K562 (cell line): ENCODE results near the gene MLANA. TPM values are rescaled to one million over a fixed set of nuclear protein-coding genes. Genes with fewer than 3 reads are reported as not detected.

Source experiments
- TCFL5 ChIP-seq: fragments of 250-450 bp; sonication (Bioruptor Pico); conservative IDR thresholded peaks from 2 replicates; pipeline ENCODE4 v1.6.1; 2021; ENCODE audit warnings: mild to moderate bottlenecking, moderate library complexity, matching md5 sums
- ZNF318 ChIP-seq, 2 experiments: fragments of 450-650 bp; IDR thresholded peaks; 2 replicates each; pipeline ENCODE4 v1.6.1; 2016; ENCODE audit warnings: mild to moderate bottlenecking in 2 of 2, borderline replicate concordance in 1 of 2, low read depth in 1 of 2, moderate library complexity in 1 of 2
- ZNF778 ChIP-seq: fragments of 450-650 bp; formaldehyde crosslinking; IDR thresholded peaks from 2 replicates; pipeline ENCODE4 v1.4.0; 2020; ENCODE audit warnings: mild to moderate bottlenecking, moderate library complexity
- polyA plus RNA-seq, 8 experiments: library from polyadenylated mRNA; depleted of rRNA in 4 of 8; stranded (reverse) in 5 of 8; unstranded in 3 of 8; fragments of >200 nt; fragmentation: Nextera tagmentation in 2 of 8; fragmentation: Illumina TruSeq in 1 of 8; extraction: Ambion mirVana in 2 of 8; extraction: Trizol in 1 of 8; gene quantifications; 2 replicates each; pipeline versions ENCODE4 v1.2.1 to v1.2.3, GENCODE V29; 2011 to 2014; ENCODE audit warnings: inconsistent platforms in 1 of 8, missing spikeins in 1 of 8
- total RNA-seq, 7 experiments: library from RNA; depleted of rRNA in 6 of 7; stranded (reverse); fragments of >200 nt in 6 of 7; fragmentation: Illumina TruSeq in 2 of 7; extraction: Trizol in 2 of 7; gene quantifications; 2 replicates each; pipeline versions ENCODE4 v1.2.1 to v1.2.3, GENCODE V29; 2011 to 2021; ENCODE audit warnings: low replicate concordance in 1 of 7

Gene MLANA
- total and polyA plus RNA-seq, 9 of the 15 experiments (the other 6 are each of a cell fraction or from before 2014, with no cell fraction given) = not detected

- TF ChIP-seq ZNF318 (IDR thresholded peaks at IDR 0.05; ENCODE audit: borderline replicate concordance in 1 of 2, low read depth in 1 of 2) = no peak
- no peak for TF ChIP-seq TCFL5 (CRISPR knock-in tag)
- no peak for TF ChIP-seq ZNF778
Measured at GRCh38 chr9:5864446-5864845, 26.2 kb upstream of the MLANA start (continued).
